ENCODE measurements around the gene NOTCH2.

GRCh38 chr1:119958223-119958622 lies 111.2 kb downstream of the NOTCH2 start:
- TF ChIP-seq CTCF (IDR thresholded peaks at IDR 0.05) = no peak
- TF ChIP-seq EZH2 (IDR thresholded peaks at IDR 0.05; ENCODE audit: borderline replicate concordance, insufficient read depth, low read depth, low read length, poor library complexity, severe bottlenecking) = no peak
